K562 (cell line): ENCODE measurements around the gene C10orf53. TPM values are rescaled to one million over a fixed set of nuclear protein-coding genes. Genes with fewer than 3 reads are reported as not detected.

Experiments used
- ATAC-seq: fragments of 200-7000 bp; cut with Tn5 transposase; 3 replicates; pipeline ENCODE4 v1.9.1; 2020; ENCODE audit warnings: moderate library complexity
- BruUV-seq: library from RNA; stranded (reverse); fragments of 400-500 nt; replicated peaks from 2 replicates; lab custom pipeline; 2021; lab: Mats Ljungman, UMichigan
- CTCF ChIA-PET: fragments of 300-600 bp; formaldehyde crosslinking; extraction: SDS; loops from one replicate; lab custom pipeline; 2021; ENCODE audit warnings: low intra/inter-chr PET ratio; lab: Yijun Ruan, JAX
- POLR2A ChIA-PET: fragments of 300-600, 350-650 bp; sonication (Branson Sonifier 250); formaldehyde crosslinking; extraction: SDS; loops from one replicate; lab custom pipeline; 2021; ENCODE audit warnings: antibody characterized with exemption, inconsistent platforms; lab: Yijun Ruan, JAX
- DNase-seq, 4 experiments: peaks; one replicate each; pipeline versions ENCODE4 v3.0.0 to v3.0.0-alpha.2; 2011 to 2018; ENCODE audit warnings: low spot score in 3 of 4, mixed read lengths in 3 of 4; ENCODE audit errors: extremely low read depth in 1 of 4
- FAIRE-seq: peaks from 2 replicates; lab custom pipeline; 2011; peaks lifted over from hg19 to GRCh38; lab: Jason Lieb, UNC
- H2AFZ ChIP-seq: 2 replicates; pipeline ENCODE4 v1.6.0; 2011; ENCODE audit warnings: low read depth, low read length, control low read depth, inconsistent platforms
- H3K27ac ChIP-seq: fragments of 200-600 bp; 3 replicates; pipeline ENCODE4 v1.8.0; 2011; ENCODE audit warnings: low read depth, mild to moderate bottlenecking, control low read depth, inconsistent platforms, low read length, moderate library complexity, mixed read lengths; ENCODE audit errors: extremely low read depth
- H3K27me3 ChIP-seq, 2 experiments: fragments of 300-600 bp in 1 of 2; 2 replicates in 1 of 2; 3 replicates in 1 of 2; pipeline versions ENCODE4 v1.6.0 to v1.8.0; 2011; ENCODE audit warnings: inconsistent platforms in 2 of 2, low read length in 2 of 2, mild to moderate bottlenecking in 1 of 2, mixed read lengths in 1 of 2, moderate library complexity in 1 of 2; ENCODE audit not compliant: control insufficient read depth in 2 of 2, insufficient read depth in 2 of 2
- H3K36me3 ChIP-seq: fragments of 300-600 bp; 3 replicates; pipeline ENCODE4 v1.8.0; 2011; ENCODE audit warnings: mild to moderate bottlenecking, low read length, inconsistent platforms; ENCODE audit not compliant: control insufficient read depth, insufficient read depth
- H3K4me1 ChIP-seq, 2 experiments: fragments of 200-600 bp in 1 of 2; replicated peaks in 1 of 2; 2 replicates in 1 of 2; 3 replicates in 1 of 2; pipeline versions ENCODE4 v1.5.1 to v1.8.0; 2011; ENCODE audit warnings: inconsistent platforms in 2 of 2, low read length in 2 of 2, mild to moderate bottlenecking in 1 of 2, mixed read lengths in 1 of 2, moderate library complexity in 1 of 2; ENCODE audit not compliant: control insufficient read depth in 2 of 2, insufficient read depth in 2 of 2
- H3K4me2 ChIP-seq: 2 replicates; pipeline ENCODE4 v1.6.1; 2011; ENCODE audit warnings: low read length, control low read depth, inconsistent platforms, mixed read lengths; ENCODE audit not compliant: insufficient read depth
- H3K4me3 ChIP-seq: fragments of 200-600 bp; sonication (generic), shearing (Covaris generic); 2 replicates; pipeline ENCODE4 v1.5.1; 2016; ENCODE audit warnings: control low read depth, inconsistent platforms
- H3K79me2 ChIP-seq: fragments of 200-600 bp; 3 replicates; pipeline ENCODE4 v1.8.0; 2011; ENCODE audit warnings: low read length, inconsistent platforms; ENCODE audit not compliant: control insufficient read depth, insufficient read depth
- H3K9ac ChIP-seq, 2 experiments: 2 replicates each; pipeline versions ENCODE4 v1.6.0 to v1.6.1; 2011; ENCODE audit warnings: low read depth in 2 of 2, low read length in 2 of 2, control low read depth in 1 of 2, inconsistent platforms in 1 of 2, mild to moderate bottlenecking in 1 of 2, mixed read lengths in 1 of 2; ENCODE audit not compliant: insufficient read depth in 1 of 2
- H3K9me1 ChIP-seq: one replicate; pipeline ENCODE4 v1.6.0; 2011; ENCODE audit warnings: inconsistent platforms, mild to moderate bottlenecking, low read length, moderate library complexity; ENCODE audit not compliant: control insufficient read depth, insufficient read depth
- H3K9me3 ChIP-seq: replicated peaks from 2 replicates; pipeline ENCODE4 v1.5.1; 2011; ENCODE audit warnings: low read depth, low read length, inconsistent platforms; ENCODE audit not compliant: control insufficient read depth, insufficient read depth
- H4K20me1 ChIP-seq: replicated peaks from 2 replicates; pipeline ENCODE4 v1.6.1; 2011; ENCODE audit warnings: low read length, inconsistent platforms, mixed read lengths; ENCODE audit not compliant: control insufficient read depth, insufficient read depth
- CC2D1A ChIP-seq: fragments of 450-650 bp; IDR thresholded peaks from 2 replicates; pipeline ENCODE4 v1.6.1; 2017; ENCODE audit warnings: mild to moderate bottlenecking
- CEBPZ ChIP-seq: fragments of 150-350 bp; IDR thresholded peaks from 2 replicates; pipeline ENCODE4 v1.6.1; 2014; ENCODE audit warnings: low read depth, mild to moderate bottlenecking, low read length, borderline replicate concordance
- ETS2 ChIP-seq: IDR thresholded peaks from 2 replicates; pipeline ENCODE4 v1.6.1; 2016; ENCODE audit warnings: borderline replicate concordance, missing genetic modification characterization, mild to moderate bottlenecking, moderate library complexity, missing compliant biosample characterization; ENCODE audit not compliant: poor library complexity, severe bottlenecking
- HLTF ChIP-seq: fragments of 450-650 bp; IDR thresholded peaks from 2 replicates; pipeline ENCODE4 v1.6.1; 2016
- KLF6 ChIP-seq: fragments of 250-450 bp; sonication (Bioruptor Pico); IDR thresholded peaks from 2 replicates; pipeline ENCODE4 v1.4.0; 2020; ENCODE audit warnings: mild to moderate bottlenecking, moderate library complexity, borderline replicate concordance
- POLR2G ChIP-seq: fragments of 200-400 bp; formaldehyde crosslinking; IDR thresholded peaks from 2 replicates; pipeline ENCODE4 v1.6.1; 2017; ENCODE audit warnings: low read depth, mild to moderate bottlenecking, antibody characterized with exemption, low read length, moderate library complexity
- SMAD4 ChIP-seq: fragments of 250-450 bp; sonication (Bioruptor Pico); conservative IDR thresholded peaks from 2 replicates; pipeline ENCODE4 v1.8.0; 2021; ENCODE audit warnings: inconsistent platforms, mild to moderate bottlenecking, moderate library complexity
- STAT5A ChIP-seq: IDR thresholded peaks from 2 replicates; pipeline ENCODE4 v1.6.1; 2012; ENCODE audit warnings: low read length, inconsistent platforms, borderline replicate concordance
- ZBTB2 ChIP-seq: fragments of 450-650 bp; IDR thresholded peaks from 2 replicates; pipeline ENCODE4 v1.6.1; 2016; ENCODE audit warnings: antibody characterized with exemption
- ZBTB8A ChIP-seq: fragments of 450-650 bp; IDR thresholded peaks from 2 replicates; pipeline ENCODE4 v1.6.1; 2018; ENCODE audit warnings: mild to moderate bottlenecking, moderate library complexity; ENCODE audit not compliant: partially characterized antibody
- ZNF408 ChIP-seq: fragments of 250-450 bp; sonication (Bioruptor Pico); IDR thresholded peaks from 2 replicates; pipeline ENCODE4 v1.4.0; 2020; ENCODE audit warnings: low read depth, mild to moderate bottlenecking, moderate library complexity
- WGBS: fragments of 100-300 bp; shearing (Covaris generic); methylation state at CpG from one replicate; pipeline ENCODE4 v1.1.6; 2016; ENCODE audit warnings: low coverage, mixed read lengths; ENCODE audit not compliant: insufficient coverage; ENCODE audit errors: missing lambda C conversion rate; 5-methylcytosine and 5-hydroxymethylcytosine counted together
- in situ Hi-C: fragments of 300-500 bp; cut with MboI; formaldehyde crosslinking; loops from 4 replicates; pipeline ENCODE4 v1.15.0; 2018; ENCODE audit warnings: inconsistent platforms, mixed read lengths
- intact Hi-C: fragments of 100-400 bp; cut with micrococcal nuclease; formaldehyde crosslinking; loops from 2 replicates; pipeline ENCODE4 v1.14.2; 2022
- polyA plus RNA-seq, 8 experiments: library from polyadenylated mRNA; depleted of rRNA in 4 of 8; stranded (reverse) in 5 of 8; unstranded in 3 of 8; fragments of >200 nt; fragmentation: Nextera tagmentation in 2 of 8; fragmentation: Illumina TruSeq in 1 of 8; extraction: Ambion mirVana in 2 of 8; extraction: Trizol in 1 of 8; gene quantifications; 2 replicates each; pipeline versions ENCODE4 v1.2.1 to v1.2.3, GENCODE V29; 2011 to 2014; ENCODE audit warnings: inconsistent platforms in 1 of 8, missing spikeins in 1 of 8
- total RNA-seq, 7 experiments: library from RNA; depleted of rRNA in 6 of 7; stranded (reverse); fragments of >200 nt in 6 of 7; fragmentation: Illumina TruSeq in 2 of 7; extraction: Trizol in 2 of 7; gene quantifications; 2 replicates each; pipeline versions ENCODE4 v1.2.1 to v1.2.3, GENCODE V29; 2011 to 2021; ENCODE audit warnings: low replicate concordance in 1 of 7

The C10orf53 gene
- total and polyA plus RNA-seq, 9 of the 15 experiments (the other 6 are each of a cell fraction or from before 2014, with no cell fraction given): not detected

- FAIRE-seq: no peak
Observed at GRCh38 chr10:49654036-49654693, 25.3 kb upstream of the C10orf53 start.

GRCh38 chr10:49655099-49655498, 24.4 kb upstream of the C10orf53 start:
- no peaks in the 10 kb centered on the region for H3K9me3 ChIP-seq
- TF ChIP-seq SMAD4 (CRISPR knock-in tag): no peak
- no peak for TF ChIP-seq POLR2G
- TF ChIP-seq KLF6 (CRISPR knock-in tag): no peak
- no peak for TF ChIP-seq ZBTB2
- TF ChIP-seq CEBPZ: no peak
- no peak for TF ChIP-seq ZNF408 (CRISPR knock-in tag)
- TF ChIP-seq CC2D1A: no peak
- no peak for TF ChIP-seq STAT5A
- TF ChIP-seq, all 486 proteins: peak for 0
- WGBS: 2% methylated on average over 18 of the region's 18 CpGs
- FAIRE-seq (no peak), ATAC-seq (no peak), DNase-seq (no peak)
- Histone ChIP-seq H3K27ac (no peak overlapping the region), H3K9ac (no peak overlapping the region), H4K20me1 (peaks cover 8% of the 10 kb centered on the region; the same call in 1 of the 2 replicates), H3K9me1 (no peaks in the 10 kb centered on the region), H3K36me3 (no peaks in the 10 kb centered on the region), H3K79me2 (no peaks in the 10 kb centered on the region), H2AFZ (no peak overlapping the region), H3K4me3 (no peak overlapping the region), H3K4me1 (no peaks in the 10 kb centered on the region), H3K27me3 (peaks cover 11 to 48% of the 10 kb centered on the region in 2 experiments; a peak in 4 of 5 replicates), H3K4me2 (no peak overlapping the region)
- ChIA-PET CTCF (no interaction called here), POLR2A (no interaction called here)
- intact Hi-C loops: no loop called here
- no TSS peak for BruUV-seq
- in situ Hi-C loops: no loop called here

More at GRCh38 chr10:49654036-49654693, 25.3 kb upstream of the C10orf53 start:
- H3K4me3 ChIP-seq: no peak overlapping the region
- no TSS peak for BruUV-seq
- no peak overlapping the region for H2AFZ ChIP-seq
- ATAC-seq: no peak
- peaks cover 11% of the 10 kb centered on the region; the same call in 1 of the 2 replicates for H4K20me1 ChIP-seq
- H3K36me3 ChIP-seq: no peaks in the 10 kb centered on the region
- 0% methylated on average over 5 of the region's 5 CpGs for WGBS
- H3K27ac ChIP-seq: no peak overlapping the region
- no peak for TF ChIP-seq ETS2 (tag)
- TF ChIP-seq HLTF: no peak
- TF ChIP-seq ZBTB8A: no peak
- CTCF ChIA-PET: no interaction called here
- H3K79me2 ChIP-seq: no peaks in the 10 kb centered on the region
- DNase-seq: no peak
- H3K9me1 ChIP-seq: no peaks in the 10 kb centered on the region
- H3K27me3 ChIP-seq: peaks cover 14 to 56% of the 10 kb centered on the region in 2 experiments; a peak in 4 of 5 replicates
- no peaks in the 10 kb centered on the region for H3K9me3 ChIP-seq
- H3K4me2 ChIP-seq: no peak overlapping the region
- POLR2A ChIA-PET: interaction anchor here (0.7 to 1.1 kb wide), 2 partner anchors 9 to 32 kb away, joined by 3 to 4 read pairs; no protein-coding TSS in a partner anchor
- no peak overlapping the region for H3K9ac ChIP-seq
- intact Hi-C loops: no loop called here
- 0 out of 5 replicates have a peak, but pooled peaks cover 0 to 3% of the 10 kb centered on the region in 2 experiments for H3K4me1 ChIP-seq
- in situ Hi-C loops: no loop called here
